ENCODE data around the gene WFS1. TPM values are rescaled to one million over a fixed set of nuclear protein-coding genes. Genes with fewer than 3 reads are reported as not detected.

The WFS1 gene
- total and polyA plus RNA-seq, 2 donors (not counting 1 experiment from before 2014, with no cell fraction given) = 25.7 to 37.5 TPM

- Histone ChIP-seq H3K4me3 (replicated peaks in 1 of 4; ENCODE audit: control extremely low read depth in 1 of 4, insufficient read depth in 1 of 4, low read depth in 3 of 4, low read length in 4 of 4) (no peak overlapping the region), H3K9ac (ENCODE audit: insufficient read depth, low read length) (no peak overlapping the region), H3K4me2 (ENCODE audit: extremely low read depth, insufficient read depth, low read length) (no peak overlapping the region), H3K9me3 (ENCODE audit: control insufficient read depth, insufficient read depth, low read depth, low read length) (no peaks in the 10 kb centered on the region), H4K20me1 (ENCODE audit: control insufficient read depth, extremely low read depth, insufficient read depth, low read length) (no peaks in the 10 kb centered on the region), H3K27me3 (ENCODE audit: control insufficient read depth, insufficient read depth, low read length) (no peaks in the 10 kb centered on the region), H3K4me1 (ENCODE audit: control insufficient read depth, extremely low read depth, insufficient read depth, low read length) (no peaks in the 10 kb centered on the region), H3K79me2 (ENCODE audit: control insufficient read depth, insufficient read depth, low read length) (no peaks in the 10 kb centered on the region), H2AFZ (ENCODE audit: low read length) (no peak overlapping the region), H3K36me3 (ENCODE audit: control insufficient read depth, insufficient read depth, low read length) (no peaks in the 10 kb centered on the region), H3K27ac (ENCODE audit: insufficient read depth, low read length) (no peak overlapping the region)
- TF ChIP-seq CTCF (conservative IDR thresholded peaks at IDR 0.05 in 1 of 2, IDR thresholded peaks at IDR 0.05 in 1 of 2; ENCODE audit: low read depth in 1 of 2, low read length in 2 of 2) = no peak
- TF ChIP-seq EZH2 (IDR thresholded peaks at IDR 0.05; ENCODE audit: low read length, missing control alignments) = no peak
- DNase-seq (ENCODE audit: low read depth in 2 of 2) = peak in 1 of 2 donors; percentile 15
Observed at GRCh38 chr4:6221851-6222760, 47.5 kb upstream of the WFS1 start.

GRCh38 chr4:6222761-6223292, 46.8 kb upstream of the WFS1 start:
- no peaks in the 10 kb centered on the region for H4K20me1 ChIP-seq (ENCODE audit: control insufficient read depth, extremely low read depth, insufficient read depth, low read length)
- no peaks in the 10 kb centered on the region for H3K9me3 ChIP-seq (ENCODE audit: control insufficient read depth, insufficient read depth, low read depth, low read length)
- no peaks in the 10 kb centered on the region for H3K36me3 ChIP-seq (ENCODE audit: control insufficient read depth, insufficient read depth, low read length)
- DNase-seq (ENCODE audit: low read depth in 2 of 2) = peak in 1 of 2 donors; percentile 1
- no peaks in the 10 kb centered on the region for H3K27me3 ChIP-seq (ENCODE audit: control insufficient read depth, insufficient read depth, low read length)
- no peak overlapping the region for H3K9ac ChIP-seq (ENCODE audit: insufficient read depth, low read length)
- H3K4me2 ChIP-seq (ENCODE audit: extremely low read depth, insufficient read depth, low read length) = no peak overlapping the region
- H3K4me1 ChIP-seq (ENCODE audit: control insufficient read depth, extremely low read depth, insufficient read depth, low read length) = no peaks in the 10 kb centered on the region
- no peak overlapping the region for H3K27ac ChIP-seq (ENCODE audit: insufficient read depth, low read length)
- H3K4me3 ChIP-seq (replicated peaks in 1 of 4; ENCODE audit: control extremely low read depth in 1 of 4, insufficient read depth in 1 of 4, low read depth in 3 of 4, low read length in 4 of 4) = no peak overlapping the region
- H3K79me2 ChIP-seq (ENCODE audit: control insufficient read depth, insufficient read depth, low read length) = no peaks in the 10 kb centered on the region
- no peak overlapping the region for H2AFZ ChIP-seq (ENCODE audit: low read length)
- TF ChIP-seq EZH2 (IDR thresholded peaks at IDR 0.05; ENCODE audit: low read length, missing control alignments) (no peak), CTCF (conservative IDR thresholded peaks at IDR 0.05 in 1 of 2, IDR thresholded peaks at IDR 0.05 in 1 of 2; ENCODE audit: low read depth in 1 of 2, low read length in 2 of 2) (no peak)

- Histone ChIP-seq H3K9ac (ENCODE audit: insufficient read depth, low read length) (no peak overlapping the region), H2AFZ (ENCODE audit: low read length) (no peak overlapping the region), H3K4me1 (ENCODE audit: control insufficient read depth, extremely low read depth, insufficient read depth, low read length) (no peaks in the 10 kb centered on the region), H3K9me3 (ENCODE audit: control insufficient read depth, insufficient read depth, low read depth, low read length) (no peaks in the 10 kb centered on the region), H3K27me3 (ENCODE audit: control insufficient read depth, insufficient read depth, low read length) (no peaks in the 10 kb centered on the region), H3K79me2 (ENCODE audit: control insufficient read depth, insufficient read depth, low read length) (no peaks in the 10 kb centered on the region), H3K4me3 (replicated peaks in 1 of 4; ENCODE audit: control extremely low read depth in 1 of 4, insufficient read depth in 1 of 4, low read depth in 3 of 4, low read length in 4 of 4) (no peak overlapping the region), H3K27ac (ENCODE audit: insufficient read depth, low read length) (no peak overlapping the region), H3K36me3 (ENCODE audit: control insufficient read depth, insufficient read depth, low read length) (no peaks in the 10 kb centered on the region), H4K20me1 (ENCODE audit: control insufficient read depth, extremely low read depth, insufficient read depth, low read length) (no peaks in the 10 kb centered on the region), H3K4me2 (ENCODE audit: extremely low read depth, insufficient read depth, low read length) (no peak overlapping the region)
- no peak for TF ChIP-seq CTCF (conservative IDR thresholded peaks at IDR 0.05 in 1 of 2, IDR thresholded peaks at IDR 0.05 in 1 of 2; ENCODE audit: low read depth in 1 of 2, low read length in 2 of 2)
- no peak for TF ChIP-seq EZH2 (IDR thresholded peaks at IDR 0.05; ENCODE audit: low read length, missing control alignments)
- no peak for DNase-seq (ENCODE audit: low read depth in 2 of 2)
Observed at GRCh38 chr4:6224735-6225134, 44.9 kb upstream of the WFS1 start.

Data from fibroblast of lung (primary cell).